GM12891 (cell line): Measurements from ENCODE around the gene ATG13.

ENCODE experiments used
- DNase-seq: peaks from one replicate; pipeline ENCODE4 v3.0.0; 2011; ENCODE audit warnings: low spot score; ENCODE audit not compliant: insufficient read length
- FAIRE-seq: peaks from 2 replicates; lab custom pipeline; 2011; peaks lifted over from hg19 to GRCh38; lab: Jason Lieb, UNC
- PAX5 ChIP-seq: IDR thresholded peaks from 2 replicates; pipeline ENCODE4 v1.6.1; 2011; ENCODE audit warnings: low read length, moderate library complexity, mild to moderate bottlenecking; ENCODE audit not compliant: insufficient read depth, severe bottlenecking
- POLR2A ChIP-seq: IDR thresholded peaks from 2 replicates; pipeline ENCODE4 v1.6.1; 2011; ENCODE audit warnings: low read depth, low read length, control low read depth
- POLR2AphosphoS5 ChIP-seq: IDR thresholded peaks from 2 replicates; pipeline ENCODE4 v1.6.1; 2011; ENCODE audit warnings: low read depth, low read length, control low read depth
- POU2F2 ChIP-seq: IDR thresholded peaks from 2 replicates; pipeline ENCODE4 v1.6.1; 2011; ENCODE audit warnings: low read depth, mild to moderate bottlenecking, control low read depth, low read length, moderate library complexity
- SPI1 ChIP-seq: IDR thresholded peaks from 2 replicates; pipeline ENCODE4 v1.6.1; 2011; ENCODE audit warnings: low read depth, low read length, control low read depth
- TAF1 ChIP-seq: IDR thresholded peaks from 2 replicates; pipeline ENCODE4 v1.6.1; 2011; ENCODE audit warnings: low read depth, low read length, control low read depth

ATG13 gene

DNA sequence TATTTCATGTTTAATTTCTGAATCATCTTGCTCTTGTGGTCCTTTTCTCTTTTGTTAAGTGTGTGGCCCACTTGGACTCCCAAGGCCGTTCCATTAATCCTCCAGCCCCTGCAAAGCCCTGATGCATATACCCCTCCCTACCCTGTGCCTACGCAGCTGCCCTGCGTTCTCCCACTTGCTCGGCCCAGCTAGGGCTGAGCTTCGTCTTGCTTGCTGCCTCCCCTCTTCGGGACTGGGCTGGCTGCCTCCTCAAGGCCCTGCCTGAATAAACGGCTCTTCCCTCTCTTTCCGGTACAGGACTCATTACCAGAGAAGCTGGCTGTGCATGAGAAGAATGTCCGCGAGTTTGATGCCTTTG, 54.6 kb downstream of the ATG13 start:
- FAIRE-seq (no peak), DNase-seq (no peak)
- TF ChIP-seq PAX5: no peak
- TF ChIP-seq TAF1: no peak
- TF ChIP-seq POLR2AphosphoS5: no peak
- no peak for TF ChIP-seq POU2F2
- no peak for TF ChIP-seq SPI1
- no peak for TF ChIP-seq POLR2A

DNA sequence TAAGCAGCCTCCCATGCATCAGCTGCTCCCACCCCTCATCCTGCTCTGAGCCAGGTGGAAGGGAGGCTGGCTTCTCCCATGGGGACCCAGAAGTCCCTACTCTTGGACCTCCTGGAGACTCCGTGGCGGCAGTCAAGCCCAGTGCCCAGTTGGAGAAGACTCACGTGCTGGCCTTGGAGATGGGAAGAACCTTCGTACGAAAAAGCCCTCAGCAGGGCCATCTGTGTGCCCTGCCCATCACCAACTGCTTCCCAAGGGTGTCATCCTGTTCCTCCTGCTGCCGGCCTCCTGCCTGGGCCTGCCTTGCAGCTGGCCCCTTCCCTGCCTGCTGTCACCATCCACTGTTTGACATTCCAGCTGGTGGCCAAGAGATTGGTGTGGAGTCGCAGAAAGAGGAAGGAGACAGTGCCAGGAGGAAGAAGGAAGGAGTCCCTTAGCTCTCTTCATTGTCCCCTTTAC, 55.1 kb downstream of the ATG13 start:
- DNase-seq: no peak
- TF ChIP-seq POLR2A: no peak
- TF ChIP-seq POLR2AphosphoS5: no peak
- no peak for FAIRE-seq

GRCh38 chr11:46673713-46674462, 56.5 kb downstream of the ATG13 start:
- TF ChIP-seq TAF1 (no peak), POU2F2 (no peak), PAX5 (no peak)
- FAIRE-seq: no peak
- no peak for DNase-seq

DNA sequence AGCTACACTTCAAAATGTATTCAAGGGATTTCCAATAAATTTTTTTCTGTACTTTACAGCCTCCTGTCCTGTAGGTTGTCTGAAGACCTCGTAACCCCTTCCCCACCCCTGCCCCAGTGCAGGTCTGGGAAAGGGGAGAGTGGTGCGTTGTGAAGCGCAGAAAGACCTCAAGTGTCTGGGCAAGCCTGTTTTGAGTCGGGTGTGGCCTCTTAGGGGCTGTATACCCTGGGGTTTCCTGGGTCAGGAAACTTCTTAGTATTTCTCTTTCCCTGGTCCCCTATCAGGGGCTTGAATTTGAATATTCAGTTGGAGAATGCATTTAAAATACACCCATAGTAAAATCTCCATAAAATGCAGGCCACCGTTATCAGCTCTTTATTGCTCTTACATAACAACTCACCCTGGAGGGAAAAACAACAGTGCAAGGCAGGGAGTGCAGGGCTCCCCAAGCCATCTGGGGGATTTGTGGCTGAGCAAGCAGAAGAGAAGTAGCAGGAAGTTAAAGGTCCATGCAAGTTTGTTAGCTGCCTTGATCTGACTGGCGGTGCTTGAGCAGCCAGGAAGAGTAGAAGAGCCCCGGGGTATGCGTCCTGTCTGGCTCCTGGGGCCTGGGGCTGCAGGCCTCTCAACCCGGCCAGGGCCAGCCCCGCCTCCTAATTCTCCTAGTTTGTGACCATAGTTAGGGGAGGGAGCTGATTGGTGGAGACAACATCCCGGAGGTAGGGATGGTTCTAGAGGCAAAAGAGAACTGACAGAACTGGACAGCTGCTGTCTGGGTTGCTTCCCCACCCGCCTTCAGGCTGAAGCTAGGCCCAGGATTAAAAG, 57.3 kb downstream of the ATG13 start:
- FAIRE-seq: no peak

GRCh38 chr11:46675288-46675851, 58.0 kb downstream of the ATG13 start:
- TF ChIP-seq POLR2A: no peak
- TF ChIP-seq PAX5: no peak
- no peak for TF ChIP-seq TAF1
- no peak for TF ChIP-seq POU2F2
- no peak for TF ChIP-seq SPI1
- no peak for TF ChIP-seq POLR2AphosphoS5
- FAIRE-seq (no peak), DNase-seq (no peak)

More for the DNA sequence above, 57.3 kb downstream of the ATG13 start:
- DNase-seq: no peak
- TF ChIP-seq SPI1 (no peak), POU2F2 (no peak), POLR2A (no peak), POLR2AphosphoS5 (no peak), PAX5 (no peak), TAF1 (no peak)

- no peak for TF ChIP-seq SPI1
- TF ChIP-seq POU2F2: no peak
- TF ChIP-seq TAF1: no peak
- TF ChIP-seq PAX5: no peak
- TF ChIP-seq POLR2A: no peak
- no peak for TF ChIP-seq POLR2AphosphoS5
- no peak for FAIRE-seq
- no peak for DNase-seq
Measured at GRCh38 chr11:46675949-46676348, 58.6 kb downstream of the ATG13 start.

DNA sequence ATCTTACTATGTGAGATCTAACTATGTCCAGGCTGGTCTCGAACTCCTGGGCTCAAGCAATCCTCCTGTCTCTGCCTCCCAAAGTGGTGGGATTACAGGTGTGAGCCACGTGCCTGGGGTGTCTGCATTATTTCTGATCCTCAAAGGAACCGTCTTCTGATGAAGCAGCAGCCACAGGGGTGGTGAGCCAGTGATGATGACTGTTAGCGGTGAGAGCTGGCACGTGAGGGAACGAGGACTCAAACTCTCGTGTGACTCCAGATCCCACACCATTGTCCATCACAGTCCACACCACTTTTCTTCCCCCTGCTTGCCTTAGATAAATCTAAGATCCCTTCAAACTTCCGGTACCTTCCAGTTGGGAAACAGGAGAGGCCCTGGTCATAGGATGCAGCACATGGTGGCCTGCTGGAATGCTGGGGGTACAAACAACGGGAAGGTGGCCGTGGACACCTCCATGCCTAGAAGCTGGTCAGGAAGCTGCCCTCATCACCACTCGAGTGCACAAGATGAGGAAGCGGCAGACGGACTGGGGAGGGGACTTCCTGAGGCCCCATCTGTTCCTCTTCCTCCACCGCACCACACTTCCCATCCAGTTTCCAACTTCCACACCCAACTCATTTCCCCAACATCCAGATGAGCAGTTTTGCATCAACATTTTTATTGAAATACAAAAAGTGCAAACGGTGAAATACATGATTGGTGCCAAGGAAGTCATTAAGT, 59.2 kb downstream of the ATG13 start:
- TF ChIP-seq POLR2A: no peak; the same call in 1 of the 2 replicates
- TF ChIP-seq PAX5: no peak
- no peak for DNase-seq
- no peak for FAIRE-seq

- DNase-seq: no peak
- TF ChIP-seq PAX5: no peak
- TF ChIP-seq SPI1: no peak
- TF ChIP-seq POU2F2: no peak
- TF ChIP-seq TAF1: no peak
- TF ChIP-seq POLR2A: 0 out of 2 replicates have a peak, but pooled peaks have one; percentile 16
- TF ChIP-seq POLR2AphosphoS5: no peak
- no peak for FAIRE-seq
Measured at GRCh38 chr11:46677169-46677568, 59.8 kb downstream of the ATG13 start.

DNA sequence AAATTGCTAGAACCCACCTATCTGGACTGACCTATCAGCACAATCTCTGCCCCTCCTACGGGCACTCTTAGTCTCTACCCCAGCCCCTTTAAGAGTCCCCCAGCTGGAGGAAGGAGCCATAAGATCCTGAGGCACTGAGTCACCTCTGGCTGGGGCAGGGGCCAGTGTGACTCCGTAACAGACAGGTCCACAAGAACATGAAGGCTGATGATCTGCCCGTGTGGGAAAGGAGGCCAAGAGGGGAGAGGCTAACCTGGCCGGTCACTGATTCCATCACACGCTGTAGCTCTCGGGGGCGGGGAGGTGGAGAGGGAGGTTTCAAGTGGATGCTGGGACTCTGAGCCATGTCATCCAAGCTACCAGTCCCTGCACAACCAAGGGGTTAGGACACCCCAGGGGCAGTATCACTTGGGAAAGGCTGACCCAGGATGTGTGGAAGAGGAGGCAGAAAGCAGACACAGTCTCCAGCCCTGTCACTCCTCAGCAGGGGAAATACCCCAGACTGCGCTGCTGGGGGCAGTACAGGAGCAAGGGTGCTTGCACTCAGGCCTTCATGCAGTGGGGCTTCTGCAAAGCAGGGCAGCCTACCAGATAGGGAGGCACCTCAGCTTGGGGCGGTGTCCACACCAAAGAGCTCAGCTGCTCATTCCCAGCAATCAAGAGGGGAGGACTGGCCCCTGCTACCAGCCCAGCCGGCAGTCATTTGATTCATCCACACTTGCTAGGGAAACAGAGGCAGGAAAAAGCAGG, 60.8 kb downstream of the ATG13 start:
- TF ChIP-seq TAF1 (no peak), SPI1 (no peak), POLR2AphosphoS5 (no peak), POU2F2 (no peak), POLR2A (no peak), PAX5 (no peak)
- FAIRE-seq: no peak

More for the DNA sequence above, 60.8 kb downstream of the ATG13 start:
- no peak for DNase-seq
